B cell (primary cell): Measurements from ENCODE around the gene RABGAP1L.

Experiments used
- EZH2 ChIP-seq: IDR thresholded peaks from 2 replicates; pipeline ENCODE4 v1.6.1; 2012; ENCODE audit warnings: borderline replicate concordance, low read depth, mild to moderate bottlenecking, moderate library complexity, low read length; ENCODE audit not compliant: insufficient read depth, poor library complexity, severe bottlenecking
- TF ChIP-seq, protein P1 (sequence below): fragments of 200-600 bp; IDR thresholded peaks from one replicate; pipeline ENCODE4 v1.8.0; 2022; ENCODE audit warnings: antibody characterized with exemption, mild to moderate bottlenecking

DNA sequence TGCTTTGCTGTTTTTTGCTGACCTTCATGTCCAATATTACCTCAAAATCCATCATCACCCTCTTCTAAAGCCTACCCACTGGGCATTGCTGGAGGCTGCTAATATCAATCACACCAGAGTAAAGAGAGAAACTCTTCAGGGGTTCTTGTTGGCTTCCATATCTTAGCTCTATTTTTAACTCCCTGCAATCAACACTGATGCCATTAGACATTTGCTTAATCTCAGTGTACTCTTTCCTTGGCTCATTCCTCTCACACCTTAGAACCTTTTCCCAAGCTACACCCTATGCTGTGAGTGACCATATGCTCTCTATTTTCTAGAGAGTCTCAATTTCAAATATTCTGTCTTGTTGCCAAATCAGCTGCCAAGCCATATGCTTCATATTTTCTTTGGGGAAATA lies 40.6 kb upstream of the RABGAP1L start:
- TF ChIP-seq, protein P1, sequence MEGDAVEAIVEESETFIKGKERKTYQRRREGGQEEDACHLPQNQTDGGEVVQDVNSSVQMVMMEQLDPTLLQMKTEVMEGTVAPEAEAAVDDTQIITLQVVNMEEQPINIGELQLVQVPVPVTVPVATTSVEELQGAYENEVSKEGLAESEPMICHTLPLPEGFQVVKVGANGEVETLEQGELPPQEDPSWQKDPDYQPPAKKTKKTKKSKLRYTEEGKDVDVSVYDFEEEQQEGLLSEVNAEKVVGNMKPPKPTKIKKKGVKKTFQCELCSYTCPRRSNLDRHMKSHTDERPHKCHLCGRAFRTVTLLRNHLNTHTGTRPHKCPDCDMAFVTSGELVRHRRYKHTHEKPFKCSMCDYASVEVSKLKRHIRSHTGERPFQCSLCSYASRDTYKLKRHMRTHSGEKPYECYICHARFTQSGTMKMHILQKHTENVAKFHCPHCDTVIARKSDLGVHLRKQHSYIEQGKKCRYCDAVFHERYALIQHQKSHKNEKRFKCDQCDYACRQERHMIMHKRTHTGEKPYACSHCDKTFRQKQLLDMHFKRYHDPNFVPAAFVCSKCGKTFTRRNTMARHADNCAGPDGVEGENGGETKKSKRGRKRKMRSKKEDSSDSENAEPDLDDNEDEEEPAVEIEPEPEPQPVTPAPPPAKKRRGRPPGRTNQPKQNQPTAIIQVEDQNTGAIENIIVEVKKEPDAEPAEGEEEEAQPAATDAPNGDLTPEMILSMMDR, result no peak
- no peak for TF ChIP-seq EZH2
